Medulla oblongata (tissue), 1 donor: Measurements from ENCODE around the gene DUSP1.

Experiments used
- DNase-seq: peaks from one replicate; pipeline ENCODE4 v3.0.0-alpha.2; 2015; ENCODE audit errors: extremely low spot score

The DUSP1 gene

DNA sequence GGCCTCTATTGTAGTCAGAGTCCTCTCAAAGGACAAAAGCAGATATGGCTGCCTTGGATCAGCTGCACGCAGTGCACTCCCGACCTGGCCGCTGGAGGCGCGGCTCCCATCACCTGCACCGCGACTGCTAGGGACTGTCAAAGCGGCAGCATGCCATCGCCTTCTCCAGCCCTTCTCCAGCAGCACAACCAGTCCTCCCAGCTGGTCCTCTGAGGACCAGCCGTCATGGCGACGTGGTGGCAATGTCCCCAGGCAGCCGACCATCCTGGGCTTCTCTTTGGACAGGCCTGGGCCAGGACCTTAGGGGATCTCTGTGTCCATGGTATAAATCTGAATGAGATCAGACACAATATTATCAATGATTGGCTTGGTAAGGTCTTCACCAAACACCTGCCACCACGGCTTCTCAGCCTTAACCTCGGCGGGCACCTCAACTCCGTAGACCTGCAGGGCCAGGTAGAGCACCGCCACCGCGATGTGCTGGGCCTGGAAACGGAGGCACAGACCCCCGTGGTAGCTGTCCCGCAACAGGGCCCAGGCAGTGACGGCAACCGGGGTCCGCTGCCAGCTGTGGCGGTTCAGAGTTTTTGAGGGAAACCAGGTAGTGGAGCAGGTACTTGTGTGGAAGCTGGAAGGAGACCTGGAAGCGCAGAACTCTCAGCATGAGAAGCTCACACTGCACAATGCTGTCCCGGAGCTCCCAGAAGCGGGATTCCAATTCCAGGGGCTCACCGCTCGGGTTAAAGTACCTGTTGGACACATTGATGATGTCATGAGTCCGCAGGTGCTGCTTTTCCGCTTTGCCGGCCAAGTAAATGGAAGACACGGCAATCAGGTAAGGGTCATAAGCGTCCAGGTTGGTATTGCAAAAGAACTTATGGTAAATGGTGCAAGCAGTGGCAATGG lies 8.5 kb downstream of the DUSP1 start:
- DNase-seq, result no peak

DNA sequence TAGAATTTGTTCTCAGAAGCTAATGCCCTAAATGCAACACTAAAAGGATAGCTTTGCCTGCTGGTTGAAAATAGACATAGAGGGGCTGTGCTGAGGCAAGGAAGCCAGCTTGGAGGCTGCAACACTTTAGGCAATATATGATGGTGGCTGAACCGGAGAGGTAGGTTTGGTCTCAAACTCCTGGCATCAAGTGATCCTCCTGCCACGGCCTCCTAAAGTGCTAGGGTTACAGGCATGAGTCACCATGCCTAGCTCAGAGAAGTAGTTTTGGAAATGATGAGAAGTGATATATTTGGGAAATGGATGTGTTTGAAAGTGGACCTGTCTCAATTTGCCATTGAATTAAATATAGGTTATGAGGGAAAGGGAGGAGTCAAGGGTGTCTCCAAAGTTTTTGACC lies 10.0 kb downstream of the DUSP1 start:
- no peak for DNase-seq

GRCh38 chr5:172760136-172760535 lies 10.9 kb downstream of the DUSP1 start:
- DNase-seq, result no peak

DNA sequence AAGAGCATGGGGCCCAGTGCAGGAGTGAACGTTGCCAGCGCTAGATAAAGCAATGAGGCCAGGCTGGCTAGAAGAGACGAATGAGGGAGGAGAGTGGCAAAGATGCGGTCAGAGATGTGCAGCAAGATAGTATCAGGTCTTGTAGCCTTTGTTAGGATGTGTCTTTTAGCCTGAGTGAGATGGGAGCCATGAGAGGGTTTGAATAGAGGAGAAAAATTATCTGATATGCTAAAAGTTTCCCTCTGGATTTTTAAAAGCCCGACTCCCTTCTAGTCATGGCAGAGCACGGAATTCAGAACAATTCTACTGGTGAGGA lies 12.2 kb downstream of the DUSP1 start:
- DNase-seq, result no peak

DNA sequence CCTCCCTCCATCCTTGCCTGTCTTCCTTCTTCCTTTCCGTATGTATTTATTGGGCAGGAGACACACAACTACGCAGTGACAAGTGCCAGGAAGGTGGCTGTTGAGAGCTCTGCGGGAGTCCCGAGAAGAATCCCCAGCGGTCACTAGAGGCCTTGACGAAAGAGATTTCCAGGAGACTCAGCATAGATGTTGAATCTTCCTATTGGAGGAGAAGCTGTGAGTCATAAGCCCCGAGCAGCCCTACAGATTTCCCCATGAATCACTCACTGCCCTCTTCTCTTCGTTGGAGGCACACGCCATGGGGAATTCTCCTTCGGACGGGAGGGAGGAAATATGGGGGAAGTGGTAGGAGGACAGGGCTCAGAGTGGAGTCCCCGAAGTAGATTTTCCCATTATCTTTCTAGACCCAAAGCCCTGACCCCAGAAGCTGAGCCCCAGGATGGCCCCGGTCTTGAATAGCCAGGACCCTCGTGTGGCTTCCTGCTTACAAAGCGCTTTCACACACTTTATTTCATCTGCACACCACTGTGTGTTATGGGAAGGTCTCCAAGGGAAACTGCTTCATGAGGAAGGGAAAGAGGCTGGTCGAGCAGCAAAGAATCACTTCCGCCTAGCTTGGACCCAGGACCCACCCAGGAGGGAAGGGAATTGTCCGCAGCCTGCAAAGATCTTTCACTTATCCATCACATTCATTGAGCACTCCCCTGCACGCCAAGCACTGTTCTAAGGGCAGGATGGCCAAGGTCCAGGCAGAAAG lies 12.7 kb downstream of the DUSP1 start:
- DNase-seq, result no peak

GRCh38 chr5:172757394-172758010 lies 13.5 kb downstream of the DUSP1 start:
- no peak for DNase-seq

GRCh38 chr5:172756764-172757393 lies 14.1 kb downstream of the DUSP1 start:
- no peak for DNase-seq

GRCh38 chr5:172754596-172755356 lies 16.2 kb downstream of the DUSP1 start:
- no peak for DNase-seq

DNA sequence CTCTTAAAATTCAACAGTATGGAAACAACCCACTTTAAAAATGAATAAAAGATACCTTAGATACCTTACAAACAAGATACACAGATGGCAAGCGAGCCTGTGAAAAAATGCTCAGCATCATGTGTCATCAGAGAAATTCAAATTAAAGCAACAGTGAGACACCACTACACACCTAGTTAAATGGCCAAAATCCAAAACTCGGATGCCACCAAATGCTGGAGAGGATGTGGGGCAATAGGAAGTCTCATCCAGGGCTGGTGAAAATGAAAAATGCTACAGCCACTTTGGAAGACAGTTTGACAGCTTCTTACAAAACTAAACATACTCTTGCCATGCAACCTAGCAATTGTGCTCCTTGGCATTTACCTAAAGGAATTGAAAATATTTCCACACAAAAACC lies 17.9 kb downstream of the DUSP1 start:
- no peak for DNase-seq

DNA sequence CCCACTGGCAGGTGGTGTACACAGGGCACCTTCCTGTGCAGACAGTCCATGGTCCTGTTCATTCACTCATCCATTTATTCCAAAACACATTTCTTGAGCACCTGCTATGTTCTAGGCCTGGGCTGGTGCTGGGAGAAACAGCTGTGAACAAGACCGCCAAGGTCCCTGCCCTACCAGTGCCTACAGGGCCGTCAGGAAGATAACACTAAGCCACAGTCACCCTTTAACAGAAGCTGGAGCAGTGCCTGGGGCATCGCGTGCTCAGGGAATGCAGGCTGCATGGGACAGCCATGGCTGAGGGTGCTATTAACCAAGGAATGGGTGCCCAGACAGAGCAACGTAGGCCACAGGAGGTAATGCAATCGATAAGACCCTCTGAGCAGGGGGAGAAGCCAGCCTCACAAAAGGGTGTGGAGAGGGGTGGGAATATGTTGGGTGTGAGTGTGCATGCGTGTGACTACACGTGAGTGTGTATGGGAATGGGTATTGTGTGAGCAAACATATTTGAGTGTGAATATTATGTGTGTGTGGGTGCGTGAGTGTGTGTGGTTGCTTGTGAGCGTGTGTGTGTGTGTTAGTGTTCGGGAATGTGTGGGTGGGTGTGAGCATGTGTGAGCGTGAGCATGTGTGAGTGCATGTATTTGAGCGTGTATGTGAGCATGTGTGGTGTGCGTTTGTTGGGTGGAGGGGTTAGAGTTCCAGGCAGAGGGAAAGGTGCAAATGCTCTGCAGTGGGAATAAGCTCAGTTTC lies 19.1 kb downstream of the DUSP1 start:
- DNase-seq, result no peak

GRCh38 chr5:172749881-172750633 lies 20.9 kb downstream of the DUSP1 start:
- DNase-seq, result peak; percentile 59

- no peak for DNase-seq
These were observed 21.9 kb downstream of the DUSP1 start for GRCh38 chr5:172749076-172749475.

GRCh38 chr5:172748341-172748843 lies 22.6 kb downstream of the DUSP1 start:
- DNase-seq, result no peak

DNA sequence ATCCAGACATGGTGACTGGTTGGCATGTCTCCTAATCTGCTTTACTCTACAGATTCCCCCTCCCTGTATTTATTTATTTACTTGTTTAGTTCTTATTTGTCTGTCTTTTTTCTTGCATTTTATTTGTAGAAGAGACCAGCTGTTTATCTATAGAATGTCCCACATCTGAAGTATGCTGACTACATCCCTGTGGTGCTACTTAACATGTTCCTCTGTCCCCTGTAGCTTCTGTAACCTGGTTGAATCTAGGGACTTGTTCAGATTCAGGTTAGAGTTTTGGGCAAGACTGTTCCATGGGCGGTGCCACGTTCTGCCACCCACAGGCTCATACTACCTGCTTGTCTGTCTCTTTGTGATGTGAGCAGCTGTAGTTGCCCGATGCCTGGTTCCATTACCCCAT lies 23.5 kb downstream of the DUSP1 start:
- no peak for DNase-seq

DNA sequence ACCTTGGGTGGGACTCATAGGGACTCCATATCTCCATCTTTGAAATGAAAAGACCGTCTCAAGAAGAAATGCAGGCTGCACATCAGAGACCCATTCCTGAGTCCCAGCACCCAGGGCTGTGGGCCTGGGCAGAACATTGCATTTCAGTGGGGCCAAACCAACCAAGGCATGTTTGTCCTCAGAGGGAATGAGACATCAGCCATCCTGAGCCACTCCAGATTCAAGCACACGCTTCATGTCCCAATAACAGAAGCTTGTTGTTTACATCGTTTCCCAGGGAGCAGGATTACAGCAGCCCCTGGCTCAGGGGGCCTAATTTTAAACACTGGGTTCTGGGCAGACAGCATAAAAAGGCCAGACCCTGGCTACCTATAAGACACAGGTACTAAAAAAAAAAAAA lies 24.3 kb downstream of the DUSP1 start:
- DNase-seq, result no peak

- no peak for DNase-seq
These were observed 25.2 kb downstream of the DUSP1 start for GRCh38 chr5:172745838-172746237.

DNA sequence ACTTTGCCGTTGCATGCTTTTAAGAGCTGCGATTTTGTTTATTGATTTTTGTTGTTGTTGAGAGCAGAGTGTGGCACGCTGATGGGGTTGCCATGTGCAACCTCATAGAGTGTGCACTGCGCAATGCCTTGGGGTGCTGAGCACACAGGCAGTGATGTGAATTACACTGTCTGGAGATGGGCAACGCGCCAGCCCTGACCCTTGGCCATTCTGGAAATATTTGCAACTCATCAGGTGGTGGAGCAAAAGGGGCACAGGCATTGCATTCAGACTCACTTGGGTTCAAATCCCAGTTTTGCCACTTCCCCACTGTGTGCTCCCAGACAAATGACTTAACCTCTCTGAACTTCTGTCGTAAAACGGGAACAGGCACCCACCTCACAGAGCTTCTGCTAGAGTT lies 25.6 kb downstream of the DUSP1 start:
- no peak for DNase-seq

DNA sequence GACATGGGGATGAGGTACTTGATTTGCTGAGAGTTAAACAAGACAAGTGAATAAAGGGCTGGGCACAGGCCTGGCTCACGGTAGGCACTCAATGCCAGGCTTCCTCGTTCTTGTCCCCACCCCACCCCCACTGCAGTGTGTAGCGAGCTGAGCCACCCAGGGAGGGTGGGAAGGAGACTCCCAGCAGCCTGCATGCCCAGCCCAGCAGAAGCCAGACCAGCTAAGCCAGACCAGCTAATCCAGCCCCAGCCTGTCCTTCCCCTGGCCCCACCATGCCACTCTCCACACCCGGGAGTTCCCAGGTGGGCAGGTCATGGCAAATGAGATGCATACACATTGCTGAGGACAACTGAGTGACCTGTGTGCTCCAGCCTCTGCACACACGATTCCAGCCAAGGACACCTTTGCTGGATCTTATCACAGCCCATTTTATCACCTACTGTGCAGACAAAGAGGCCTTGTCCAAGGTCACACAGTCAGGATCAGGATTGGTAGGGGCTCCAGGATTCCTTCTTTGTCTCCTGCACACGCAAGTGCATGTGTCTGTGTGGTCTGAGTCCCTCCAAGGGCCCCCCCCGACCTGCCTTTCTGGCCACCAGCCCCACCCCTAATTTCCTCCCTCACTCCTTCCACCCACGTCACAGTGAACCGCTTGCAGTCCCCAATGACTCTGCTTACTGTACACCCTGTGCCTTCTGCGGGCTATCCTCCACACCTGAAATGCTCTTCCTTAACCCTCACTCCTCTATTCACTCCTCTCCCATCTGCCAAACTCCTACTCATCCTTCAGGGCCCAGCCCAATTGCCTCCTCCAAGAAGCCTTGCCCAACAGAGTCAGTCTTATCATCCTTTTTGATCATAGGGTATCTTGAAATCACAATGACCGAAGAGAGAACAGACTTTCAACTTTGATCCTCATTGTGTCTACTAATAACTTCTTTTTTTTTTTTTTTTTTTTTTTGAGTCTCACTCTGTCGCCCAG lies 26.6 kb downstream of the DUSP1 start:
- DNase-seq, result no peak
